Measurements from ENCODE around the gene PRLR.

The PRLR gene

GRCh38 chr5:35242702-35243258, 12.5 kb upstream of the PRLR start:
- DNase-seq (ENCODE audit: low spot score): no peak
- TF ChIP-seq, protein P1, sequence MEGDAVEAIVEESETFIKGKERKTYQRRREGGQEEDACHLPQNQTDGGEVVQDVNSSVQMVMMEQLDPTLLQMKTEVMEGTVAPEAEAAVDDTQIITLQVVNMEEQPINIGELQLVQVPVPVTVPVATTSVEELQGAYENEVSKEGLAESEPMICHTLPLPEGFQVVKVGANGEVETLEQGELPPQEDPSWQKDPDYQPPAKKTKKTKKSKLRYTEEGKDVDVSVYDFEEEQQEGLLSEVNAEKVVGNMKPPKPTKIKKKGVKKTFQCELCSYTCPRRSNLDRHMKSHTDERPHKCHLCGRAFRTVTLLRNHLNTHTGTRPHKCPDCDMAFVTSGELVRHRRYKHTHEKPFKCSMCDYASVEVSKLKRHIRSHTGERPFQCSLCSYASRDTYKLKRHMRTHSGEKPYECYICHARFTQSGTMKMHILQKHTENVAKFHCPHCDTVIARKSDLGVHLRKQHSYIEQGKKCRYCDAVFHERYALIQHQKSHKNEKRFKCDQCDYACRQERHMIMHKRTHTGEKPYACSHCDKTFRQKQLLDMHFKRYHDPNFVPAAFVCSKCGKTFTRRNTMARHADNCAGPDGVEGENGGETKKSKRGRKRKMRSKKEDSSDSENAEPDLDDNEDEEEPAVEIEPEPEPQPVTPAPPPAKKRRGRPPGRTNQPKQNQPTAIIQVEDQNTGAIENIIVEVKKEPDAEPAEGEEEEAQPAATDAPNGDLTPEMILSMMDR (IDR thresholded peaks at IDR 0.05): no peak
- H3K27ac ChIP-seq: no peak overlapping the region
- no peak overlapping the region for H3K4me3 ChIP-seq

DNA sequence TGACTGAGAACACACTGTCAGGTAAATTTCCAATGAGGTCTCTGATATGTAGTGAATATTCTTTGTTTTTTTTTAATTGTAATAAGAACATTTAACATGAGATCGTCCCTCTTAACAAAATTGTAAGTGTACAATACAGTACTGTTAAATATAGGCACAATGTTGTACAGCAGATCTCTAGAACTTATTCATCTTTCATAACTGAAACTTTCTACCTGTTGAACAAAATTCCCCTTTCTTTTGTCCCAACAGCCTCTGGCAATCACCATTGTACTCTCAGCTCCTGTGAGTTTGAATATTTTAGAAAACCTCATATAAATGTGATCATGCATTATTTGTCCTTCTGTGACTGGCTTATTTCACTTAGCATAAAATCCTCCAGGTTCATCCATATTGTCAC, 10.6 kb upstream of the PRLR start:
- H3K4me3 ChIP-seq: no peak overlapping the region
- no peak overlapping the region for H3K27ac ChIP-seq
- no peak for DNase-seq (ENCODE audit: low spot score)
- TF ChIP-seq, protein P1 (IDR thresholded peaks at IDR 0.05): no peak

DNA sequence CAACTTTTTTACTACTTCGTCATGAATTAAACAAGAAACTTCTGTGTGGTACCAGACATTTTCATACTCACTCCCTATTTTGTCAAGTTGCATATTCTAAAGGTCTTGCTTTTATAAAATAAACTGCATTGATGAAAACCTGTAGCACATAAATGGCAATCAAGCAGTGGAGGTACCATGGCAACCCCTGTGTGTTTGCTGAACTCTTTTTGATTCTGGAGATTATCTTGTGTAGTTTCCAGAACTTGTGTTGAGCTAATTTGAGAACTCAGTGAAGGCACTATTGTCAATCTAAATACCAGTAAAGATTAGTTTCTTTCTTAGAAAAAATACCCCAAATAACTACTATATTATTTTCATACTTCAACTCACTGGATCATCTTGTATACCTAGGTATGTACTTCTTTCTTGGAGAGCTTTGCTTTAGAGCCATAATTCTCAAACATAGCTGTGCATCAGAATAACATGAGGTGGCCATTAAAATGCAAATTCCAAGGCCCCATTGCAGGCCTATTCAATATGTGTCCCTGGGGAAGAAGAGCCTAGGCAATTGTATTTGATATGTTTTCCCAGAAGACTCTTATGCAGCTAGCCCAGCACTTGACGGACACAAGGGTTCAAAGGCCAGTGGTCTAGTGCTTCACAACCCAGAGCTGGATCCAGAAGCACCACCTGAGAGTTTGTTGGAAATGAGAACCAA, 9.8 kb upstream of the PRLR start:
- no peak overlapping the region for H3K4me3 ChIP-seq
- H3K27ac ChIP-seq: no peak overlapping the region
- DNase-seq (ENCODE audit: low spot score): no peak
- TF ChIP-seq, protein P1 (IDR thresholded peaks at IDR 0.05): no peak

DNA sequence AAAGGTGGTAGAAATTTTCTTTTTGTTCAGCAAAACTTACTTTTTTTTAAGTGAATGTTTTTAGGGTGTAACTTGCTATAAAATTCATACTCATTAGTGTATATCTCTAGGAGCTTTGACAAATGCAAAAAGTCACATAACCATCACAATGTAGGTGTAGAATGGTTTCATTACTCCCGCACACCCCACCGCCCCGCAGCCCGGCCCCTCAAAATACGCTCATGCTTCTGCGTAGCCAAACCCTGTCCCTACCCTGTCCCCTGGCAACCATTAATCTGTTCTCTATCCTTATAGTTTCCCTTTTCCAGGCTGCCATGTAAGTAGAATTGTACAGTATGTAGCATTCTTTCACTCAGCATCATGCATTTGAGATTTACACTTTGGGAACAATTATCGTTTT, 9.2 kb upstream of the PRLR start:
- TF ChIP-seq, protein P1 (IDR thresholded peaks at IDR 0.05): no peak
- Histone ChIP-seq H3K27ac (no peak overlapping the region), H3K4me3 (no peak overlapping the region)
- DNase-seq (ENCODE audit: low spot score): no peak

- TF ChIP-seq, protein P1 (IDR thresholded peaks at IDR 0.05): no peak
- H3K4me3 ChIP-seq: no peak overlapping the region
- no peak overlapping the region for H3K27ac ChIP-seq
- DNase-seq (ENCODE audit: low spot score): no peak
Observed at GRCh38 chr5:35237580-35238376, 7.5 kb upstream of the PRLR start.

- Histone ChIP-seq H3K4me3 (no peak overlapping the region), H3K27ac (no peak overlapping the region)
- TF ChIP-seq, protein P1 (IDR thresholded peaks at IDR 0.05): no peak
- DNase-seq (ENCODE audit: low spot score): no peak
Observed at GRCh38 chr5:35236770-35237169, 6.5 kb upstream of the PRLR start.

Data from coronary artery (tissue), 2 donors.